ENCODE measurements around the gene KCTD5. TPM values are rescaled to one million over a fixed set of nuclear protein-coding genes. Genes with fewer than 3 reads are reported as not detected.

The KCTD5 gene
- total and polyA plus RNA-seq, 10 of the 15 experiments (the other 5 are each of a cell fraction or from before 2014, with no cell fraction given): 0.58 to 56.4 (median 37.3) TPM

DNA sequence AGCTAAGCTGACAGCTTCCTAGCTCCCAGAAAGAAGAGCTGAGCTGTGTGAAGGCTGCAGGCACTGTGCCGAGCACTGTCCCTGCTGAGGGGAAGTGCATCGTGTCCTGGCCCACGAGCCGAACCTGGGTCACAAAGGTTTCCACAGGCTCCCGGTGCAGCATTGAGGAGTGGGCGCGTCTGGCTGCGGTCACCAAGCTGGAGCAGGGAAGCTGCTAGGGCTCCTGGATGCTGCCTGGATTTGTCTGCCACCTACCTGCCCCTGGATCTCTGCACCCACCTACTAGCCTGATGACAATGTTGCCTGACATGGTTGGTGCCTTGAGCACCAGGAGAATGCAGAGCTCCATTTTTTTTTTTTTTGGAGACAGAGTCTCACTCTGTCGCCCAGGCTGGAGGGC is 63.6 kb downstream of the KCTD5 start (continued):
- TF ChIP-seq MTA3 (IDR thresholded peaks at IDR 0.05; ENCODE audit: borderline replicate concordance, low read length) (no peak), POLR2AphosphoS2 (IDR thresholded peaks at IDR 0.05; ENCODE audit: low read depth, low read length) (no peak), ZNF217 (IDR thresholded peaks at IDR 0.05) (no peak), NR2C2 (IDR thresholded peaks at IDR 0.05; ENCODE audit: borderline replicate concordance, control insufficient read depth, insufficient read length, low read depth) (no peak), SUPT20H (IDR thresholded peaks at IDR 0.05; ENCODE audit: borderline replicate concordance, control insufficient read depth, low read depth, low read length) (no peak), TCF3 (IDR thresholded peaks at IDR 0.05; ENCODE audit: borderline replicate concordance, insufficient read depth, low read depth, low read length) (no peak), RAD51 (IDR thresholded peaks at IDR 0.05) (no peak), PAX8 (IDR thresholded peaks at IDR 0.05) (no peak), SMAD5 (IDR thresholded peaks at IDR 0.05; ENCODE audit: low read depth) (no peak)

DNA sequence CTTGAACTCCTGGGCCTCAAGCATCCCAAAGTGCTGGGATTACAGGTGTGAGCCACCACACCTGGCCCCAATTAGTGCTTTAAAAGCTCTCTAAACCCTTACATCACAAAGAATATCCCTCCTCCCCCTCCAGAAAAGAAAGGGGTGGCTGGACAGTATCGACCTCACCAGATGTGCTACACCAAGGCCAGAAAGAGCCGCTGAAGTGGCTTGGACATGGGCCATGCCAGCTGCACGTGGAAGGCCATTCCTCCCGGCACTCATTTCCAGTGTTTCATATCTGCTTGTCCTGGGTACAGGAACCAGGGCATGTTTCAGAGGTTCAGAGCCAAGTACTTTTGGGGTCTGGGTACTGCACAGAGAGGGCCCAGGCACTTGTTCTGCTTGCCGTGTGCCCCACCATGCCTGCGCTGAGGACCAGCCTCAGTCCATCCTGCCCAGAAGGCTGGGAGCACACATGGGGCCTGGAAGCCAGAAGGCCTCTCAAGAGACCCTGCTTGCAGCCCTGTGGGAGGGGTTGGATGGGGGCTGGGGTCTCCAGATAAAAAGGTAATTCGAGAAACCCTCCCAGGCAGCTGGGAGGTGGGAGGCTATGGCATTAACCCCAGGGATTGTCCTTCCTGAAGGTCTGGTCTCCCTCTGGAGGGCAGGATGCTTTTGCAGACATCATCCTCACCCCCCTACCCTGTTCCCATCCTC is 66.6 kb downstream of the KCTD5 start:
- no TSS peak for BruUV-seq (replicated peaks)
- H3K9me3 ChIP-seq (replicated peaks; ENCODE audit: control insufficient read depth, insufficient read depth, low read length): no peaks in the 10 kb centered on the region; the same call in 2 of the 3 replicates
- H3K79me2 ChIP-seq (ENCODE audit: control insufficient read depth, insufficient read depth, low read length): peaks cover 28% of the 10 kb centered on the region
- no peaks in the 10 kb centered on the region for H3K36me3 ChIP-seq (ENCODE audit: control insufficient read depth in 2 of 2, insufficient read depth in 2 of 2, low read length in 1 of 2)
- TF ChIP-seq RAD51 (IDR thresholded peaks at IDR 0.05) (no peak), FOS (IDR thresholded peaks at IDR 0.05; ENCODE audit: borderline replicate concordance, extremely low read depth, insufficient read length) (no peak), RB1 (IDR thresholded peaks at IDR 0.05; ENCODE audit: borderline replicate concordance) (no peak), POLR2AphosphoS5 (IDR thresholded peaks at IDR 0.05; ENCODE audit: low read length) (no peak), RFX5 (IDR thresholded peaks at IDR 0.05; ENCODE audit: low read depth, low read length) (no peak), PAX8 (IDR thresholded peaks at IDR 0.05) (no peak), RCOR1 (conservative IDR thresholded peaks at IDR 0.05; ENCODE audit: low read depth, low read length) (no peak), SIN3A (IDR thresholded peaks at IDR 0.05; ENCODE audit: low read depth, low read length) (no peak), NR2F1 (conservative IDR thresholded peaks at IDR 0.05) (no peak)
- TF ChIP-seq, protein P1, sequence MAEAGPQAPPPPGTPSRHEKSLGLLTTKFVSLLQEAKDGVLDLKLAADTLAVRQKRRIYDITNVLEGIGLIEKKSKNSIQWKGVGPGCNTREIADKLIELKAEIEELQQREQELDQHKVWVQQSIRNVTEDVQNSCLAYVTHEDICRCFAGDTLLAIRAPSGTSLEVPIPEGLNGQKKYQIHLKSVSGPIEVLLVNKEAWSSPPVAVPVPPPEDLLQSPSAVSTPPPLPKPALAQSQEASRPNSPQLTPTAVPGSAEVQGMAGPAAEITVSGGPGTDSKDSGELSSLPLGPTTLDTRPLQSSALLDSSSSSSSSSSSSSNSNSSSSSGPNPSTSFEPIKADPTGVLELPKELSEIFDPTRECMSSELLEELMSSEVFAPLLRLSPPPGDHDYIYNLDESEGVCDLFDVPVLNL (IDR thresholded peaks at IDR 0.05; ENCODE audit: low read depth, low read length): no peak
- TF ChIP-seq, protein P2, sequence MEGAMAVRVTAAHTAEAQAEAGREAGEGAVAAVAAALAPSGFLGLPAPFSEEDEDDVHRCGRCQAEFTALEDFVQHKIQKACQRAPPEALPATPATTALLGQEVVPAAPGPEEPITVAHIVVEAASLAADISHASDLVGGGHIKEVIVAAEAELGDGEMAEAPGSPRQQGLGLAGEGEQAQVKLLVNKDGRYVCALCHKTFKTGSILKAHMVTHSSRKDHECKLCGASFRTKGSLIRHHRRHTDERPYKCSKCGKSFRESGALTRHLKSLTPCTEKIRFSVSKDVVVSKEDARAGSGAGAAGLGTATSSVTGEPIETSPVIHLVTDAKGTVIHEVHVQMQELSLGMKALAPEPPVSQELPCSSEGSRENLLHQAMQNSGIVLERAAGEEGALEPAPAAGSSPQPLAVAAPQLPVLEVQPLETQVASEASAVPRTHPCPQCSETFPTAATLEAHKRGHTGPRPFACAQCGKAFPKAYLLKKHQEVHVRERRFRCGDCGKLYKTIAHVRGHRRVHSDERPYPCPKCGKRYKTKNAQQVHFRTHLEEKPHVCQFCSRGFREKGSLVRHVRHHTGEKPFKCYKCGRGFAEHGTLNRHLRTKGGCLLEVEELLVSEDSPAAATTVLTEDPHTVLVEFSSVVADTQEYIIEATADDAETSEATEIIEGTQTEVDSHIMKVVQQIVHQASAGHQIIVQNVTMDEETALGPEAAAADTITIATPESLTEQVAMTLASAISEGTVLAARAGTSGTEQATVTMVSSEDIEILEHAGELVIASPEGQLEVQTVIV (IDR thresholded peaks at IDR 0.05; ENCODE audit: borderline replicate concordance, partially characterized antibody): no peak
- ATAC-seq: no peak
- POLR2A ChIA-PET: no interaction called here
- no peaks in the 10 kb centered on the region for H3K27me3 ChIP-seq (replicated peaks in 1 of 2; ENCODE audit: control insufficient read depth in 2 of 2, insufficient read depth in 2 of 2, low read length in 1 of 2)
- CTCF ChIA-PET: interaction anchor here (0.6 kb wide), 1 partner anchor 67 kb away, joined by 4 read pairs; no protein-coding TSS in a partner anchor
- no peak overlapping the region for H3K4me3 ChIP-seq
- SMC1A ChIA-PET (ENCODE audit: uncharacterized antibody, unreplicated experiment): no interaction called here
- no peak overlapping the region for H3K9ac ChIP-seq (ENCODE audit: control insufficient read depth, insufficient read depth, low read length)
- no peak for DNase-seq (ENCODE audit: low read depth, low spot score)
- peaks cover 5% of the 10 kb centered on the region for H4K20me1 ChIP-seq (ENCODE audit: control insufficient read depth, insufficient read depth)
- intact Hi-C loops (cut with micrococcal nuclease; ENCODE audit: unreplicated experiment): no loop called here
- H3K27ac ChIP-seq (ENCODE audit: control insufficient read depth, insufficient read depth): no peak overlapping the region
- no peak for FAIRE-seq
- H3K4me2 ChIP-seq (ENCODE audit: control insufficient read depth, insufficient read depth): no peak overlapping the region
- in situ Hi-C loops (cut with MboI): no loop called here
- H3K4me1 ChIP-seq (ENCODE audit: control insufficient read depth, insufficient read depth, low read length): peaks cover 11% of the 10 kb centered on the region; the same call in 1 of the 2 replicates
- 96% methylated on average over 7 of the region's 7 CpGs for WGBS (ENCODE audit: insufficient coverage, insufficient replicate concordance, low lambda C conversion rate, missing lambda C conversion rate)
- RAD21 ChIA-PET (ENCODE audit: unreplicated experiment): no interaction called here
- no peak overlapping the region for H2AFZ ChIP-seq (ENCODE audit: control insufficient read depth, low read depth, low read length)

Measured in GM12878 (cell line).